Gastrocnemius medialis (tissue), 4 donors: ENCODE data around the gene SEC16A.

Experiments used
- POLR2A ChIP-seq, 2 donors: fragments of 450-650 bp; IDR thresholded peaks; one replicate each; pipeline ENCODE4 v1.6.1; 2017; ENCODE audit warnings: antibody characterized with exemption in 2 of 2, mild to moderate bottlenecking in 2 of 2, moderate library complexity in 2 of 2
- TF ChIP-seq, protein P1 (sequence below), 5 experiments: fragments of 450-650 bp in 3 of 5; fragments of 200-600 bp in 2 of 5; sonication (generic) in 2 of 5; IDR thresholded peaks in 4 of 5; conservative IDR thresholded peaks in 1 of 5; 1 replicate in 4 of 5; 2 replicates in 1 of 5; pipeline ENCODE4 v1.5.1; 2016 to 2019; ENCODE audit warnings: antibody characterized with exemption in 5 of 5, mild to moderate bottlenecking in 3 of 5, moderate library complexity in 3 of 5

- TF ChIP-seq, protein P1, sequence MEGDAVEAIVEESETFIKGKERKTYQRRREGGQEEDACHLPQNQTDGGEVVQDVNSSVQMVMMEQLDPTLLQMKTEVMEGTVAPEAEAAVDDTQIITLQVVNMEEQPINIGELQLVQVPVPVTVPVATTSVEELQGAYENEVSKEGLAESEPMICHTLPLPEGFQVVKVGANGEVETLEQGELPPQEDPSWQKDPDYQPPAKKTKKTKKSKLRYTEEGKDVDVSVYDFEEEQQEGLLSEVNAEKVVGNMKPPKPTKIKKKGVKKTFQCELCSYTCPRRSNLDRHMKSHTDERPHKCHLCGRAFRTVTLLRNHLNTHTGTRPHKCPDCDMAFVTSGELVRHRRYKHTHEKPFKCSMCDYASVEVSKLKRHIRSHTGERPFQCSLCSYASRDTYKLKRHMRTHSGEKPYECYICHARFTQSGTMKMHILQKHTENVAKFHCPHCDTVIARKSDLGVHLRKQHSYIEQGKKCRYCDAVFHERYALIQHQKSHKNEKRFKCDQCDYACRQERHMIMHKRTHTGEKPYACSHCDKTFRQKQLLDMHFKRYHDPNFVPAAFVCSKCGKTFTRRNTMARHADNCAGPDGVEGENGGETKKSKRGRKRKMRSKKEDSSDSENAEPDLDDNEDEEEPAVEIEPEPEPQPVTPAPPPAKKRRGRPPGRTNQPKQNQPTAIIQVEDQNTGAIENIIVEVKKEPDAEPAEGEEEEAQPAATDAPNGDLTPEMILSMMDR (IDR thresholded peaks at IDR 0.05 in 4 of 5, conservative IDR thresholded peaks at IDR 0.05 in 1 of 5), result no peak
- no peak for TF ChIP-seq POLR2A (IDR thresholded peaks at IDR 0.05)
These were observed 49.7 kb downstream of the SEC16A start for GRCh38 chr9:136433043-136433715.
